GM21576 (cell line): ENCODE results near the gene YAE1.
"Not testable (repeated sequence)": the region's sequence is repeated elsewhere in the genome, so short reads cannot be mapped to it uniquely, and the experiment has no call there.

Source experiments
- ATAC-seq: cut with Tn5 transposase; IDR thresholded peaks from one replicate; pipeline ENCODE4 v1.9.1; 2021; ENCODE audit warnings: mild to moderate bottlenecking, moderate library complexity; ENCODE audit not compliant: unreplicated experiment

The YAE1 gene

GRCh38 chr7:39566023-39566921, at the start of gene YAE1:
Gene YAE1 (plus strand): TSS chr7:39566404. CDS start chr7:39566419, 15 bp downstream.
- ATAC-seq: peak; percentile 99

GRCh38 chr7:39516498-39516897, 49.7 kb upstream of the YAE1 start:
- ATAC-seq: no peak

GRCh38 chr7:39517240-39517639, 49.0 kb upstream of the YAE1 start:
- ATAC-seq: no peak

- ATAC-seq: no peak
Measured at GRCh38 chr7:39525926-39526325, 40.3 kb upstream of the YAE1 start.

GRCh38 chr7:39526666-39527065, 39.5 kb upstream of the YAE1 start:
- no peak for ATAC-seq

GRCh38 chr7:39527296-39527695, 38.9 kb upstream of the YAE1 start:
- ATAC-seq: no peak

GRCh38 chr7:39527951-39528350, 38.3 kb upstream of the YAE1 start:
- ATAC-seq: no peak

- no peak for ATAC-seq
Measured at GRCh38 chr7:39528849-39529248, 37.4 kb upstream of the YAE1 start.

GRCh38 chr7:39529582-39529981, 36.6 kb upstream of the YAE1 start:
- ATAC-seq: no peak

- ATAC-seq: no peak
Measured at GRCh38 chr7:39530971-39531370, 35.2 kb upstream of the YAE1 start.

- ATAC-seq: no peak
Measured at GRCh38 chr7:39531818-39532217, 34.4 kb upstream of the YAE1 start.

- ATAC-seq: no peak
Measured at GRCh38 chr7:39532832-39533231, 33.4 kb upstream of the YAE1 start.

- no peak for ATAC-seq
Measured at GRCh38 chr7:39534599-39534998, 31.6 kb upstream of the YAE1 start.

GRCh38 chr7:39535064-39535463, 31.1 kb upstream of the YAE1 start:
- ATAC-seq: no peak

- ATAC-seq: no peak
Measured at GRCh38 chr7:39535720-39536119, 30.5 kb upstream of the YAE1 start.

GRCh38 chr7:39536951-39537350, 29.3 kb upstream of the YAE1 start:
- ATAC-seq: no peak

- no peak for ATAC-seq
Measured at GRCh38 chr7:39539816-39540215, 26.4 kb upstream of the YAE1 start.

- ATAC-seq: no peak
Measured at GRCh38 chr7:39540320-39540719, 25.9 kb upstream of the YAE1 start.

GRCh38 chr7:39541511-39541910, 24.7 kb upstream of the YAE1 start:
- no peak for ATAC-seq

- not testable (repeated sequence) for ATAC-seq
Measured at GRCh38 chr7:39544774-39545173, 21.4 kb upstream of the YAE1 start.

- ATAC-seq: no peak
Measured at GRCh38 chr7:39547336-39547735, 18.9 kb upstream of the YAE1 start.

GRCh38 chr7:39550411-39550810, 15.8 kb upstream of the YAE1 start:
- ATAC-seq: no peak

GRCh38 chr7:39553436-39553835, 12.8 kb upstream of the YAE1 start:
- ATAC-seq: no peak
